ENCODE data around the gene SENP3.
A peak's percentile ranks its signal among the peaks of the same experiment; 100 is the strongest.

Gene SENP3

DNA sequence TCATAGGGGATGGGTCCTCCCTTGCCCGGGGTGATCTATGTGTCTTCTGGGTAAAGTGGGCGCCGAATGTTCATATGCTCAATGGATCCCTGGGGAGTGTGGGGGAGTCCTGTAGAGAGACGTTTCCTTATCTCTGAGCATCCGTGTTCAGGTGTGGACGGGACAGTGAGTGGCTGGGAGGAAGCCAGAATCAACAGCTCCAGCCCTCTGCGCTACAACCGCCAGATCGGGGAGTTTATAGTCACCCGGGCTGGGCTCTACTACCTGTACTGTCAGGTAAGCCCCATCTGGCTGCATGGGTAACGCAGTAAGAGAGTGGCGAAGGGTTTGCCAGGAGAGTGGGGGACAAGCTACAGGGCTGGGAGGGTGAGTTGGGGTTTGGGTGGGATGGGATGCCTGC, 5.1 kb upstream of the SENP3 start:
- DNase-seq (ENCODE audit: low read depth) = no peak

DNA sequence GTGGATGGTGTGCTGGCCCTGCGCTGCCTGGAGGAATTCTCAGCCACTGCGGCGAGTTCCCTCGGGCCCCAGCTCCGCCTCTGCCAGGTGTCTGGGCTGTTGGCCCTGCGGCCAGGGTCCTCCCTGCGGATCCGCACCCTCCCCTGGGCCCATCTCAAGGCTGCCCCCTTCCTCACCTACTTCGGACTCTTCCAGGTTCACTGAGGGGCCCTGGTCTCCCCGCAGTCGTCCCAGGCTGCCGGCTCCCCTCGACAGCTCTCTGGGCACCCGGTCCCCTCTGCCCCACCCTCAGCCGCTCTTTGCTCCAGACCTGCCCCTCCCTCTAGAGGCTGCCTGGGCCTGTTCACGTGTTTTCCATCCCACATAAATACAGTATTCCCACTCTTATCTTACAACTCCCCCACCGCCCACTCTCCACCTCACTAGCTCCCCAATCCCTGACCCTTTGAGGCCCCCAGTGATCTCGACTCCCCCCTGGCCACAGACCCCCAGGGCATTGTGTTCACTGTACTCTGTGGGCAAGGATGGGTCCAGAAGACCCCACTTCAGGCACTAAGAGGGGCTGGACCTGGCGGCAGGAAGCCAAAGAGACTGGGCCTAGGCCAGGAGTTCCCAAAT, 4.5 kb upstream of the SENP3 start:
- DNase-seq (ENCODE audit: low read depth) = no peak

DNA sequence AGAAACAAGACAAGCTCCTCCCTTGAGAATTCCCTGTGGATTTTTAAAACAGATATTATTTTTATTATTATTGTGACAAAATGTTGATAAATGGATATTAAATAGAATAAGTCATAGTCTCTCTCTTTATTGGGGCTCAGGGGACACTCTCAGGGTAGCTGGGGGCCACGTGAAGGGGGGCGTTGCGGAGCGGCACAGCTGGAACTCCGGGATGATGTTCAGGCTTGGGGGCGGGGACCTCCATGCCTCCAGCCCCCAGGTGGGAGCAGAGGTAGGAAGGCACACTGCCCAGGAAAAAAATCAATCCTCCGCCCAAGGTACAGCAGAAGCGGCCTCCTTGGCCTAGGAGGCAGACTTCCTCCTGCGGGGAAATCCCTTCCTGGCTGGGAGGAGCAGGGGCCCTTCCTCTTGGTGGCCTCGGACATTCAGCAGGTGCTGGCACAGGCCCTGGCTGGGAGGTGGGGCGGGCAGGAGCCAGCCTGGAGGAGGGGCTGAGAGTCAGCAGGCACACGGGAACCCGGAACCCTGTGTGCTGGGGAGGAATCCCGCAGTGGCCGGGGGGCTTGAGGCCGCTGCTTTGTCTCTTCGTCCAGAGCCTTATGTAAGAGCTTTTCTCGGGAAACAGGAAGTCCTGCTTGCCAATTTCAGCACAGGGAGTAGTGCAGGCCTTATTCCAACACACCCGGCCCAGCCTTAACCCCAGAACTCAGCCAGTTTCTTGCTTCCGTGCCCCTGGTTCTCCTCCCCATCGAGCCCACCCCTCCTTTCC, 3.8 kb upstream of the SENP3 start:
- DNase-seq (ENCODE audit: low read depth) = no peak

DNA sequence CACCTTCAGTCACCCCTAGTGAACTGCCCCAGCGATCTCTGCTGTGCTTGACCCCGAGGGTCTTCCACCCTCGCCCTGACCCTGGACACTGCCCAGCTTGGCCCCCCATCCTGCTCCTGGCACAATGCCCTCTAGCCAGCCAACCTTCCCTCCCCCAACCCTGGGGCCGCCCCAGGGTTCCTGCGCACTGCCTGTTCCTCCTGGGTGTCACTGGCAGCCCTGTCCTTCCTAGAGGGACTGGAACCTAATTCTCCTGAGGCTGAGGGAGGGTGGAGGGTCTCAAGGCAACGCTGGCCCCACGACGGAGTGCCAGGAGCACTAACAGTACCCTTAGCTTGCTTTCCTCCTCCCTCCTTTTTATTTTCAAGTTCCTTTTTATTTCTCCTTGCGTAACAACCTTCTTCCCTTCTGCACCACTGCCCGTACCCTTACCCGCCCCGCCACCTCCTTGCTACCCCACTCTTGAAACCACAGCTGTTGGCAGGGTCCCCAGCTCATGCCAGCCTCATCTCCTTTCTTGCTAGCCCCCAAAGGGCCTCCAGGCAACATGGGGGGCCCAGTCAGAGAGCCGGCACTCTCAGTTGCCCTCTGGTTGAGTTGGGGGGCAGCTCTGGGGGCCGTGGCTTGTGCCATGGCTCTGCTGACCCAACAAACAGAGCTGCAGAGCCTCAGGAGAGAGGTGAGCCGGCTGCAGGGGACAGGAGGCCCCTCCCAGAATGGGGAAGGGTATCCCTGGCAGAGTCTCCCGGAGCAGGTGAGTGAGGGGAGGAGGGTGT, 3.0 kb upstream of the SENP3 start, which contains the start of gene TNFSF13:
Gene TNFSF13, plus strand, starts transcription at position 207 of the 776 bp plus-strand sequence. Its CDS starts 290 bp downstream, at position 497.
- no peak for DNase-seq (ENCODE audit: low read depth)

DNA sequence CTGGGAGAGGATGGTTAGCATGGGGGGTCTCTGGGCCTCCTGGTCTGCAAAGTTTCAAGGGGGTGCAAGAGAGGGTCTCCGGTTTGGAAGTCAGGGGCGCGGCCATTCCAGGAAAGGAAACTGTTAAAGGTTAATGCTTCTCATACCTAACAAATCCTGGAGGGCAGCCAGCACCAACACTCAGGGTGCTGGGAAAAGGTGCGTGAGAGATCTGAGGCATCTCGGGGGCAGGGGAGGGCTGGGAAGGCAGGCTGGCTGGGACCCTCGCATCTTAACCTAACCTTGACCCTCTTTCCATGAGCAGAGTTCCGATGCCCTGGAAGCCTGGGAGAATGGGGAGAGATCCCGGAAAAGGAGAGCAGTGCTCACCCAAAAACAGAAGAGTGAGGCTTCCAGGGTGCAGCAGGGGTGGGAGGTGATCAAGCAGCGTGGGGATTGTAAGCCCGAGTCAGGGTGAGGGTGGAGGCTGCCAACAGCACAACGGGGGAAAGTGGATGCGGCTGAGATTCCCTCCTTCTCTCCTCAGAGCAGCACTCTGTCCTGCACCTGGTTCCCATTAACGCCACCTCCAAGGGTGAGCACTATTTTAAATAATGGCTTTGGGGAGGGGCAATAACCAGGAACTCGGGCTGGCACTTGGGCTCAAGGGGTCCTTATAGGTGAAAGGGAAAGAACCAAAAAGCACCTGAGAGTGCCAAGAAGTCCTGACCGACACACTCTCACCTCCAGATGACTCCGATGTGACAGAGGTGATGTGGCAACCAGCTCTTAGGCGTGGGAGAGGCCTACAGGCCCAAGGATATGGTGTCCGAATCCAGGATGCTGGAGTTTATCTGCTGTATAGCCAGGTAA, 2.2 kb upstream of the SENP3 start:
- DNase-seq (ENCODE audit: low read depth) = no peak

DNA sequence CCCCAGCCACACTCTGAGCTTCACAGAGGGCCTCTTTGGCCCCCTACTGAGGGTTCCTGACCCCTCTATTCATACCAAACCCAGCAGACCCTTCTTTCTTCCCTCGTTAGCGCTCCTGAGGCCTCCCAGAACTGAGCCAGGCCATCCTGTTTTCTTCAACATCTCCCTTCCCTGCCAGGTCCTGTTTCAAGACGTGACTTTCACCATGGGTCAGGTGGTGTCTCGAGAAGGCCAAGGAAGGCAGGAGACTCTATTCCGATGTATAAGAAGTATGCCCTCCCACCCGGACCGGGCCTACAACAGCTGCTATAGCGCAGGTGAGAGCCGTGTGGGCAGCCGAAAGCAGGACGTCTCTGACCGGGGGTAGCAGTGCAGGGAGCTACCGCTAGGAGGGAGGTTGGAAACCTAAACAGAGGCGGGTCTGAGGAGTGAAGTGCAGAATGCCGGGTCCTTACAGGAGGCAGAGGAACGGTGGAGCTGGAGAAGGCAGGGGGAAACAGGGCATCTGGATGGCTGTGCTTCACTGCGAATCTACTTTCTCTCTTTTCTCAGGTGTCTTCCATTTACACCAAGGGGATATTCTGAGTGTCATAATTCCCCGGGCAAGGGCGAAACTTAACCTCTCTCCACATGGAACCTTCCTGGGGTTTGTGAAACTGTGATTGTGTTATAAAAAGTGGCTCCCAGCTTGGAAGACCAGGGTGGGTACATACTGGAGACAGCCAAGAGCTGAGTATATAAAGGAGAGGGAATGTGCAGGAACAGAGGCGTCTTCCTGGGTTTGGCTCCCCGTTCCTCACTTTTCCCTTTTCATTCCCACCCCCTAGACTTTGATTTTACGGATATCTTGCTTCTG, 1.3 kb upstream of the SENP3 start:
- DNase-seq (ENCODE audit: low read depth) = no peak

DNA sequence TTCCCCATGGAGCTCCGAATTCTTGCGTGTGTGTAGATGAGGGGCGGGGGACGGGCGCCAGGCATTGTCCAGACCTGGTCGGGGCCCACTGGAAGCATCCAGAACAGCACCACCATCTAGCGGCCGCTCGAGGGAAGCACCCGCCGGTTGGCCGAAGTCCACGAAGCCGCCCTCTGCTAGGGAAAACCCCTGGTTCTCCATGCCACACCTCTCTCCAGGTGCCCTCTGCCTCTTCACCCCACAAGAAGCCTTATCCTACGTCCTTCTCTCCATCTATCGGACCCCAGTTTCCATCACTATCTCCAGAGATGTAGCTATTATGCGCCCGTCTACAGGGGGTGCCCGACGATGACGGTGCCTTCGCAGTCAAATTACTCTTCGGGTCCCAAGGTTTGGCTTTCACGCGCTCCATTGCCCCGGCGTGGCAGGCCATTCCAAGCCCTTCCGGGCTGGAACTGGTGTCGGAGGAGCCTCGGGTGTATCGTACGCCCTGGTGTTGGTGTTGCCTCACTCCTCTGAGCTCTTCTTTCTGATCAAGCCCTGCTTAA, 617 bp upstream of the SENP3 start:
- peak; percentile 65 for DNase-seq (ENCODE audit: low read depth)

DNA sequence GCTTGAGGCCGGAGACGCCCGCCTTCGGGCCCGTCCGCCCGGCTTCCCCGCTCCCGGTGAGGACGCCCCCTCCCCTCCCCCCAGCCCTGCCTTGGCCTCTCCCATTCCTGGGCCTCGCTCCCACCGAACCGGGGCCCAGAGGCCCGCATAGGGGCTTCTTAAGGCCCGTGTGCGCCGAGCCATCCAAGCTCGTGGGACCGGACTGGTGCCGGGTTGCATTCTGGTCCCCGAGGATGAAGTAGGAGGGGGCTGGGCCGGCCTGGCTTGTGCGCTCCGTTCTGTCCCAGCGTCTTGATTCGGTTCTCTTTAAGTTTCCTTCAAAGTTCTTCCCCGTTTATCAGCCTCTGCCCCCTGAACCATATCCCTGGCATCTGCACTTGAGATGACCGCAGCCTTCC, 488 bp downstream of the SENP3 start:
- DNase-seq (ENCODE audit: low read depth) = no peak

DNA sequence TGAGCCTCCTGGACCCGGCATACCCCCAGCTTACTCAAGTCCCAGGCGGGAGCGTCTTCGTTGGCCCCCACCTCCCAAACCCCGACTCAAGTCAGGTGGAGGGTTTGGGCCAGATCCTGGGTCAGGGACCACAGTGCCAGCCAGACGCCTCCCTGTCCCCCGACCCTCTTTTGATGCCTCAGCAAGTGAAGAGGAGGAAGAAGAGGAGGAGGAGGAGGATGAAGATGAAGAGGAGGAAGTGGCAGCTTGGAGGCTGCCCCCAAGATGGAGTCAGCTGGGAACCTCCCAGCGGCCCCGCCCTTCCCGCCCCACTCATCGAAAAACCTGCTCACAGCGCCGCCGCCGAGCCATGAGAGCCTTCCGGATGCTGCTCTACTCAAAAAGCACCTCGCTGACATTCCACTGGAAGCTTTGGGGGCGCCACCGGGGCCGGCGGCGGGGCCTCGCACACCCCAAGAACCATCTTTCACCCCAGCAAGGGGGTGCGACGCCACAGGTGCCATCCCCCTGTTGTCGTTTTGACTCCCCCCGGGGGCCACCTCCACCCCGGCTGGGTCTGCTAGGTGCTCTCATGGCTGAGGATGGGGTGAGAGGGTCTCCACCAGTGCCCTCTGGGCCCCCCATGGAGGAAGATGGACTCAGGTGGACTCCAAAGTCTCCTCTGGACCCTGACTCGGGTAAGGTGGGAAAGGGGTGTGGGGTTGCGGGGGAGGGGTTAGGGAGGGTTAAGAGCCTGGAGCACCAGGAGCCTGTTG, 1.6 kb downstream of the SENP3 start:
- no peak for DNase-seq (ENCODE audit: low read depth)

DNA sequence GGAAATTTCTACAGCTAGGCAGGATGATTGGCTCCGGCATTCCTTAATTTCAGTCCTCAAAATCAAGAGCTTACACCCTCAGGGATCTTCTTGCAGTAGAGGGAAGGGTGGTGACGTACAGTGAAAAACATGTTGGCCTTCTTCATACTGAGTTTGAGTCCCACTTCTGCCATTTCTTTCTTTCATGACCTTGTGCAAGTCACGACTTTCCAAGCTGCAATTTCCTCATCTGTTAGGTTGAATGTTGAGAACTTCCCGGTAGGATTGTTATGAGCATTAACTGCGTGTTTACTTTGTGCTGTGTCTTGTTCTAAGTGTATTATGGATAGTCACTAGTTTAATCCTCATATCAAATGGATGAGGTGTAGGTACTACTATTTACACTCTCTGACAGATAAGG, 7.9 kb downstream of the SENP3 start:
- DNase-seq (ENCODE audit: low read depth) = no peak

DNA sequence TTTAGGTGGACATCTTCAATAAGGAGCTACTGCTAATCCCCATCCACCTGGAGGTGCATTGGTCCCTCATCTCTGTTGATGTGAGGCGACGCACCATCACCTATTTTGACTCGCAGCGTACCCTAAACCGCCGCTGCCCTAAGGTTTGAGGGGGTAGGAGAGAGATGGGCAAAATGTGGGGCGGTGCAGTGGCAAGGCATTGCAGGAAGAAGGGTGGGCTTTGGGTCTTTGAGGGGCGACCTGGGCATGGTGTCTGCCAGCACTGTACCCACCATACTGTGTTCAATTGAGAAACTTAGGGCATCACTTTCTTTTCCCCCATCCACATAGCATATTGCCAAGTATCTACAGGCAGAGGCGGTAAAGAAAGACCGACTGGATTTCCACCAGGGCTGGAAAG, 8.6 kb downstream of the SENP3 start:
- DNase-seq (ENCODE audit: low read depth) = no peak

DNA sequence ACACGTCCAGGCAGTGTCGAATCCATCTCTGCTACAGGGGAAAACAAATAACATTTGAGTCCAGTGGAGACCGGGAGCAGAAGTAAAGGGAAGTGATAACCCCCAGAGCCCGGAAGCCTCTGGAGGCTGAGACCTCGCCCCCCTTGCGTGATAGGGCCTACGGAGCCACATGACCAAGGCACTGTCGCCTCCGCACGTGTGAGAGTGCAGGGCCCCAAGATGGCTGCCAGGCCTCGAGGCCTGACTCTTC, 10.5 kb downstream of the SENP3 start:
- DNase-seq (ENCODE audit: low read depth) = no peak

DNA sequence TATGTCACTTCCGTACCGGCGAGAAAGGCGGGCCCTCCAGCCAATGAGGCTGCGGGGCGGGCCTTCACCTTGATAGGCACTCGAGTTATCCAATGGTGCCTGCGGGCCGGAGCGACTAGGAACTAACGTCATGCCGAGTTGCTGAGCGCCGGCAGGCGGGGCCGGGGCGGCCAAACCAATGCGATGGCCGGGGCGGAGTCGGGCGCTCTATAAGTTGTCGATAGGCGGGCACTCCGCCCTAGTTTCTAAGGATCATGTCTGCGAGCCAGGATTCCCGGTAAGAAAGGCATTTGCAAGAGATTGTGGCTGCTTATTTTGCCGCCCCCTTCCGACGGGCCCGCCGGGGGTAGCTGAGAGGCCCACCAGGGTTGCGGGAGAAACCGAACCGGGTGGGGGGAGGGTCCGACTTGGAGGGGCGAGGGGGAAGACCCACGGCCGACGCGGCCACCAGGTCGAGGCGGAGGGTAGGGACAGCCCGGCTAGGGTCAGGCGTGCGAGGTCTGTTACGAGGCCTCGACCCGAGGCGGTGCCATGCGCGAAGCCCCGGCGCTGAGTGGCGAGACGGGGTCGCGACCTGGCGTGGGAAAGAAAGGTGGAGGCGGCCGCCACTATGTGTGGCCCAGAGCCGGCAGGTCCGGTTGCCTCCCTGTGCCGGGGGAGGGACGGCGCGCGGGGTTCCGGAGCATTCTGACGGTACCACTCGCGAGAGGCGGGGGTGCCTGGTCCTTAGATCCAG, 11.0 kb downstream of the SENP3 start:
- peak; percentile 100 for DNase-seq (ENCODE audit: low read depth)

DNA sequence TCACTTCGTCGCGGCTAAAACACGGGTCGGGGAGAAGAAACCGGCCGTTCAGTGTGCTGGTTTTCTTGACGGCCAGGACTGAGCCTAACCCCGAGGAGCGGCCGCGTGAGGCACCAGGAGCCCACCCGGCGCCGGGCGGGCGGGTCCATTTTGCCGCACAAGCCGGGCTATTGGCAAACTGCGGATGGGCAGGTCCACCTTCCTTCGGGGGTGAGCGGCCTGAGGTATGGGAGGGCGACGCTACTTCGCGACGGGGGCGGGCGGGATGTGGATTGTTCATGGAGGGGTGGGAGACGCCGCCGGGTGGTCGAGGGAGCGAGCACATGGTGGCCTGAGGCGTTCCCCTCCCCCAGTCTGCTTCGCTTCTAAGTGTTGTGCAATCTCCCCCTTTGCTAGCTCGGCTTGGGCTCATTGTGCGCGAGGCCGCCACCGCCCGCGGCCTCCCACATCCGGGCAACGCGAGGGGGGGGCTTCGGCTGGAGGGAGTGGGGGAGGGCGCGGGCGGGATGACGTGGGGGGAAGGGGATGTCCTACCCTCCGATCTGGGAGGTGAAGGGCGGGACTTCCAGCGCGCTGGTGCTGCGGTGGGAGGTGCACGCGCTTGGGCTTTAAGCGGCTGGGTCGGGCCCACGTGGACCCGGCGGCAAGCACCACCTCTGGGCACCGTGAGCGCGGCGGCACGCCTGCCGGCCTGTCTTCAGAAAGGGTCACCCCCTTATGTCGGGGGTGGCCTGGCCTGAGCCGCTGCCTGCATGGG, 11.8 kb downstream of the SENP3 start:
- DNase-seq (ENCODE audit: low read depth) = peak; percentile 87

DNA sequence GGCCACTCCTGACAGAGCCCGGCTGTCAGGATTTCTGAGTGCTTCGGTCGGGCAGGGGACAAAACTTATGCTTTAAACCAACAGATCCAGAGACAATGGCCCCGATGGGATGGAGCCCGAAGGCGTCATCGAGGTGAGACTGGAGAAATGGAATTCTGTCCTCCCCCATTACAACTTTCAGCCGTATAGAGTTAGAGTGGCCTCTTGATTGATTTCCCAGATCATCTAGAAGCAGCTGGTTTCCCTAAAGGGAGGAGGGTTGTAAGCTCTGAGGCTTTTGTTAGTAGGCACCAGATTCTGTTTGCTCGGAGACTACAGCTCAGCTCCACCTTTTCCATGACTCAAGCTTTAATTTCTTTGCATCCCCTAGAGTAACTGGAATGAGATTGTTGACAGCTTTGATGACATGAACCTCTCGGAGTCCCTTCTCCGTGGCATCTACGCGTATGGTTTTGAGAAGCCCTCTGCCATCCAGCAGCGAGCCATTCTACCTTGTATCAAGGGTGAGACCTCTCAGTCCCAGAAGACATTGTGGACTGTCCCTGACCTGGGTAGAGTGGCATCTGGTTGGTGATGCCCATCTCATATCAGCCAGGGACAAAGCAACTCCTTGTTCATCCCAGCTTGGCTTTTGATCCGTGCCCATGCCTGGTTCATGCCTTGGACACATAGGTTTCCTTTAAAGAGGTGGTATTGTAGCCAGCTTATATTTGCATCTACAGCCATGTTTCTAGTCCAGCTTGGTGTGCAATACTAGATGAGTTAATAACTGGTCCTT, 12.6 kb downstream of the SENP3 start:
- DNase-seq (ENCODE audit: low read depth) = no peak

DNA sequence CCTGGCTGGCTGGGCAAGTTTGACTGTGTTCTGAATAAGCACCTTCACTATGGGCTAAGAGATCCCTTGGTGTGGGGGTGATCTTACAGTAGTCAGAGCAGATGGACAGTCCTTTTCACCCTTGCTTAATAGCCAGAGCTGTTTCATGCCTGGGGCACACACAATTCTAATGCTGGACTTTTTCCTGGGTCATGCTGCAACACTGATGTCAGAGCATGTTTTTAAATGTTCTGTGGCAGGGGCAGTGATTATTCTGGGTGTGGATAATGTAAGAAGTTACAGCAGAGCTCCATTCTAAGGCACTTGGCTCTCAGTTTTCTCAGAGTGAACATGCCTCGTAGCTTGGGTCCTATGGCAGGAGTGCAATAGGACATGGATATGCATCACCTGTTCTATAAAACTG, 13.8 kb downstream of the SENP3 start:
- no peak for DNase-seq (ENCODE audit: low read depth)

DNA sequence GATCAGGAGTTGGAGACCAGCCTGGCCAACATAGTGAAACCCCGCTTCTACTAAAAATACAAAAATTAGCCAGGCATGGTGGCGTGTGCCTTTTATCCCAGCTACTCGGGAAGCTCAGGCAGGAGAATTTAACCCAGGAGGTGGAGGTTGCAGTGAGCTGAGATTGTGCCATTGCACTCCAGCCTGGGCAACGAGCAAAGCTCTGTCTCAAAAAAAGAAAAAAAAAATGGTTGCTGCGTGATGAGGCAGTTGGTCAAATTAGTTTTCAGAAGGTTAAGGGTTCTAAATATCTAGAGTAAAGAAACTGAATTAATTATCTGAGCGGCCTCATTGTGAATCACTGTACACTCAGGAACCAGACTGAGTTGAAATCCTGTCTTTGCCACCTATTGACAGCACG, 14.2 kb downstream of the SENP3 start:
- DNase-seq (ENCODE audit: low read depth) = no peak

DNA sequence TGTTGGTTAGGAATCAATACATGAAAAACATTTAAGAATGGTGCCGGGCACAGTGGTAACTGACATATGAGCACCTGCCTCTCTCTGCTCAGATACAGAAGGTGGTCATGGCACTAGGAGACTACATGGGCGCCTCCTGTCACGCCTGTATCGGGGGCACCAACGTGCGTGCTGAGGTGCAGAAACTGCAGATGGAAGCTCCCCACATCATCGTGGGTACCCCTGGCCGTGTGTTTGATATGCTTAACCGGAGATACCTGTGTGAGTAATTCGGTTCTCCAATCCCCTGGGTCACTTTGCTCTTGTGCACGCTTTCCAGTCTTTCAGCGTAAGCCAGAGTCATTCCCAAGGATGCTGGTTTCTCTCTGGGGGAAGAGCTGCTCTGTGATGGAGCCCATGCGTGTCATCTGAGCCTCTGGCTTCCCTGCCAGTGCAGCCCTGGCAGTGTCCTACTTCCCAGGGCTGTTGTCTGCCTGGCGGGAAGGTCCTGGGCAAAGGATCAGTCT, 14.8 kb downstream of the SENP3 start:
- no peak for DNase-seq (ENCODE audit: low read depth)
